Measurements from ENCODE around the gene ACAA2. TPM values are rescaled to one million over a fixed set of nuclear protein-coding genes. Genes with fewer than 3 reads are reported as not detected.
A peak's percentile ranks its signal among the peaks of the same experiment; 100 is the strongest.

ACAA2 gene
- total RNA-seq, 1 experiment from 2014 or later, result 136 TPM

- TF ChIP-seq, protein P1, sequence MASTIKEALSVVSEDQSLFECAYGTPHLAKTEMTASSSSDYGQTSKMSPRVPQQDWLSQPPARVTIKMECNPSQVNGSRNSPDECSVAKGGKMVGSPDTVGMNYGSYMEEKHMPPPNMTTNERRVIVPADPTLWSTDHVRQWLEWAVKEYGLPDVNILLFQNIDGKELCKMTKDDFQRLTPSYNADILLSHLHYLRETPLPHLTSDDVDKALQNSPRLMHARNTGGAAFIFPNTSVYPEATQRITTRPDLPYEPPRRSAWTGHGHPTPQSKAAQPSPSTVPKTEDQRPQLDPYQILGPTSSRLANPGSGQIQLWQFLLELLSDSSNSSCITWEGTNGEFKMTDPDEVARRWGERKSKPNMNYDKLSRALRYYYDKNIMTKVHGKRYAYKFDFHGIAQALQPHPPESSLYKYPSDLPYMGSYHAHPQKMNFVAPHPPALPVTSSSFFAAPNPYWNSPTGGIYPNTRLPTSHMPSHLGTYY (CRISPR knock-in tag; IDR thresholded peaks at IDR 0.05), result no peak
- TF ChIP-seq, protein P2, sequence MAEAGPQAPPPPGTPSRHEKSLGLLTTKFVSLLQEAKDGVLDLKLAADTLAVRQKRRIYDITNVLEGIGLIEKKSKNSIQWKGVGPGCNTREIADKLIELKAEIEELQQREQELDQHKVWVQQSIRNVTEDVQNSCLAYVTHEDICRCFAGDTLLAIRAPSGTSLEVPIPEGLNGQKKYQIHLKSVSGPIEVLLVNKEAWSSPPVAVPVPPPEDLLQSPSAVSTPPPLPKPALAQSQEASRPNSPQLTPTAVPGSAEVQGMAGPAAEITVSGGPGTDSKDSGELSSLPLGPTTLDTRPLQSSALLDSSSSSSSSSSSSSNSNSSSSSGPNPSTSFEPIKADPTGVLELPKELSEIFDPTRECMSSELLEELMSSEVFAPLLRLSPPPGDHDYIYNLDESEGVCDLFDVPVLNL (CRISPR knock-in tag; IDR thresholded peaks at IDR 0.05; ENCODE audit: borderline replicate concordance, low read depth), result no peak
- TF ChIP-seq ZNF232 (CRISPR knock-in tag; IDR thresholded peaks at IDR 0.05) (no peak), FOXP4 (CRISPR knock-in tag; IDR thresholded peaks at IDR 0.05) (no peak), ZNF423 (CRISPR knock-in tag; IDR thresholded peaks at IDR 0.05) (no peak), NR3C1 (CRISPR knock-in tag; conservative IDR thresholded peaks at IDR 0.05; ENCODE audit: low read depth) (no peak)
Observed at GRCh38 chr18:49842656-49843055, 29.3 kb upstream of the ACAA2 start (continued).

DNA sequence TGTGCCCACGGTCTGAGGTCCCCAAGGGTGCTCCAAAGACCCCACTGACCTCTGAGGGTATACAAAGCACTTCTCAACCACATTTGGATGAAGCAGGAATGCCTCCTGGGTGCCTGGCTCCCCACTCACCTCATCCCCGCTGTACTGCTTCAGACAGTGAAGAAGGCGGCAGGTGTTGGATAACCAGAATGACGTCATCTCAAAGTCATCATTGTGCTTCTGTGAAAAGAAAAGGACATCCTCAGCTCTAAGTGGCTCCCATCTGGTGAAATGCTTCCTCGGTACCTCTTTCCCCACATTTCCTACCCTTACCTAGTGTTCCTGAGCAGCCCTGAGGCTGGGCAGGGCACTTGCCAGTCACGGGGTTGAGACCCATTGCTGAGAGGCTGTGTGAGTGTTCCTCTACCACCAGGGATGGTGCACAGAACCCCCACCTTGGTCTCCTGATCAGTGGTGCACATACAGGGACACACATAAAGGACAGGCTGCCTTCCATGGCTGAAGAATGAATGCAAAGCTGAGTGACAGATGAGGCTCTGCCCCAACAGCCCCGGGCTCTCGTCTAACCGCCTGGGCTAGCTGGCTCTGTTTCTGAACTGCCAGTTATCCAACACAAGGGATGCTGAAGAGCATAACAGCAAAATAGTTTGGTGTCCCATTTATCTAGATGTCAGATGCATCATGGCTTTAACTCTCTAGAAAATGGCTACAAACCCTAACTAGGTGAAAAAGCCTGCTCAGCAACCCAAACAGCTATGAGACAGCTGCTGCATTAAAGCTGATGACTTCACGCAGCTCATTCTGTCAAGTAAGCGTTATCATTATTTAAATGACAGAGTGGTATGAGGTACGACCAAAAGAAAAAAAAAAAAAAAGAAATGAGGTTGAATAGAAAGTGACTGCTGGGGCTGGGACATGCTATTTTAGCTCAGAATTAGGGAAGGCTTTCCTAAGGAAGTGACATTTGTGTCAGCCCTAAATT is 28.2 kb upstream of the ACAA2 start:
- Mint-ChIP-seq H3K9me3 (no peaks in the 10 kb centered on the region), H3K36me3 (no peaks in the 10 kb centered on the region), H3K27me3 (ENCODE audit: low read depth) (no peaks in the 10 kb centered on the region), H3K4me3 (no peak overlapping the region), H3K4me1 (peaks cover 12% of the 10 kb centered on the region), H3K27ac (peak overlapping the region; percentile 68; the same call in 1 of the 2 replicates)
- TF ChIP-seq CREM (CRISPR knock-in tag; IDR thresholded peaks at IDR 0.05), result no peak
- TF ChIP-seq MXD4 (CRISPR knock-in tag; IDR thresholded peaks at IDR 0.05; ENCODE audit: borderline replicate concordance), result no peak
- TF ChIP-seq ZNF219 (CRISPR knock-in tag; IDR thresholded peaks at IDR 0.05; ENCODE audit: borderline replicate concordance), result no peak
- no peak for TF ChIP-seq FOXK1 (CRISPR knock-in tag; IDR thresholded peaks at IDR 0.05)
- no peak for TF ChIP-seq TEAD4 (CRISPR knock-in tag; IDR thresholded peaks at IDR 0.05)
- no peak for TF ChIP-seq FOXP1 (CRISPR knock-in tag; IDR thresholded peaks at IDR 0.05; ENCODE audit: borderline replicate concordance)
- TF ChIP-seq, protein P3, sequence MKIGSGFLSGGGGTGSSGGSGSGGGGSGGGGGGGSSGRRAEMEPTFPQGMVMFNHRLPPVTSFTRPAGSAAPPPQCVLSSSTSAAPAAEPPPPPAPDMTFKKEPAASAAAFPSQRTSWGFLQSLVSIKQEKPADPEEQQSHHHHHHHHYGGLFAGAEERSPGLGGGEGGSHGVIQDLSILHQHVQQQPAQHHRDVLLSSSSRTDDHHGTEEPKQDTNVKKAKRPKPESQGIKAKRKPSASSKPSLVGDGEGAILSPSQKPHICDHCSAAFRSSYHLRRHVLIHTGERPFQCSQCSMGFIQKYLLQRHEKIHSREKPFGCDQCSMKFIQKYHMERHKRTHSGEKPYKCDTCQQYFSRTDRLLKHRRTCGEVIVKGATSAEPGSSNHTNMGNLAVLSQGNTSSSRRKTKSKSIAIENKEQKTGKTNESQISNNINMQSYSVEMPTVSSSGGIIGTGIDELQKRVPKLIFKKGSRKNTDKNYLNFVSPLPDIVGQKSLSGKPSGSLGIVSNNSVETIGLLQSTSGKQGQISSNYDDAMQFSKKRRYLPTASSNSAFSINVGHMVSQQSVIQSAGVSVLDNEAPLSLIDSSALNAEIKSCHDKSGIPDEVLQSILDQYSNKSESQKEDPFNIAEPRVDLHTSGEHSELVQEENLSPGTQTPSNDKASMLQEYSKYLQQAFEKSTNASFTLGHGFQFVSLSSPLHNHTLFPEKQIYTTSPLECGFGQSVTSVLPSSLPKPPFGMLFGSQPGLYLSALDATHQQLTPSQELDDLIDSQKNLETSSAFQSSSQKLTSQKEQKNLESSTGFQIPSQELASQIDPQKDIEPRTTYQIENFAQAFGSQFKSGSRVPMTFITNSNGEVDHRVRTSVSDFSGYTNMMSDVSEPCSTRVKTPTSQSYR (CRISPR knock-in tag; IDR thresholded peaks at IDR 0.05), result no peak
- no peak for TF ChIP-seq ZNF263 (CRISPR knock-in tag; IDR thresholded peaks at IDR 0.05; ENCODE audit: low read depth)
- TF ChIP-seq ZNF423 (CRISPR knock-in tag; IDR thresholded peaks at IDR 0.05), result no peak
- TF ChIP-seq, protein P4, sequence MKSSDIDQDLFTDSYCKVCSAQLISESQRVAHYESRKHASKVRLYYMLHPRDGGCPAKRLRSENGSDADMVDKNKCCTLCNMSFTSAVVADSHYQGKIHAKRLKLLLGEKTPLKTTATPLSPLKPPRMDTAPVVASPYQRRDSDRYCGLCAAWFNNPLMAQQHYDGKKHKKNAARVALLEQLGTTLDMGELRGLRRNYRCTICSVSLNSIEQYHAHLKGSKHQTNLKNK (CRISPR knock-in tag; IDR thresholded peaks at IDR 0.05), result no peak
- no peak for TF ChIP-seq MYBL2 (CRISPR knock-in tag; IDR thresholded peaks at IDR 0.05)
- TF ChIP-seq, protein P5, sequence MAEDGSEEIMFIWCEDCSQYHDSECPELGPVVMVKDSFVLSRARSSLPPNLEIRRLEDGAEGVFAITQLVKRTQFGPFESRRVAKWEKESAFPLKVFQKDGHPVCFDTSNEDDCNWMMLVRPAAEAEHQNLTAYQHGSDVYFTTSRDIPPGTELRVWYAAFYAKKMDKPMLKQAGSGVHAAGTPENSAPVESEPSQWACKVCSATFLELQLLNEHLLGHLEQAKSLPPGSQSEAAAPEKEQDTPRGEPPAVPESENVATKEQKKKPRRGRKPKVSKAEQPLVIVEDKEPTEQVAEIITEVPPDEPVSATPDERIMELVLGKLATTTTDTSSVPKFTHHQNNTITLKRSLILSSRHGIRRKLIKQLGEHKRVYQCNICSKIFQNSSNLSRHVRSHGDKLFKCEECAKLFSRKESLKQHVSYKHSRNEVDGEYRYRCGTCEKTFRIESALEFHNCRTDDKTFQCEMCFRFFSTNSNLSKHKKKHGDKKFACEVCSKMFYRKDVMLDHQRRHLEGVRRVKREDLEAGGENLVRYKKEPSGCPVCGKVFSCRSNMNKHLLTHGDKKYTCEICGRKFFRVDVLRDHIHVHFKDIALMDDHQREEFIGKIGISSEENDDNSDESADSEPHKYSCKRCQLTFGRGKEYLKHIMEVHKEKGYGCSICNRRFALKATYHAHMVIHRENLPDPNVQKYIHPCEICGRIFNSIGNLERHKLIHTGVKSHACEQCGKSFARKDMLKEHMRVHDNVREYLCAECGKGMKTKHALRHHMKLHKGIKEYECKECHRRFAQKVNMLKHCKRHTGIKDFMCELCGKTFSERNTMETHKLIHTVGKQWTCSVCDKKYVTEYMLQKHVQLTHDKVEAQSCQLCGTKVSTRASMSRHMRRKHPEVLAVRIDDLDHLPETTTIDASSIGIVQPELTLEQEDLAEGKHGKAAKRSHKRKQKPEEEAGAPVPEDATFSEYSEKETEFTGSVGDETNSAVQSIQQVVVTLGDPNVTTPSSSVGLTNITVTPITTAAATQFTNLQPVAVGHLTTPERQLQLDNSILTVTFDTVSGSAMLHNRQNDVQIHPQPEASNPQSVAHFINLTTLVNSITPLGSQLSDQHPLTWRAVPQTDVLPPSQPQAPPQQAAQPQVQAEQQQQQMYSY (CRISPR knock-in tag; IDR thresholded peaks at IDR 0.05), result no peak
- TF ChIP-seq GTF2I (CRISPR knock-in tag; conservative IDR thresholded peaks at IDR 0.05), result no peak
- no peak for TF ChIP-seq NR2C2 (CRISPR knock-in tag; IDR thresholded peaks at IDR 0.05)
- CTCF ChIA-PET, result interaction anchor here (0.8 to 1.2 kb wide), 2 partner anchors 17 kb away, joined by 4 to 5 read pairs; no protein-coding TSS in a partner anchor
- POLR2A ChIA-PET, result interaction anchor here (0.6 kb wide), 1 partner anchor 355 kb away, joined by 3 read pairs; no protein-coding TSS in a partner anchor
- ATAC-seq, result no peak
- DNase-seq (ENCODE audit: low spot score), result no peak

Data from WTC11 (cell line).